NCI-H2029 (cell line): ENCODE results near the gene RGS3.

Experiments
- DNase-seq: peaks from one replicate; lab custom pipeline; 2025; lab: John Stamatoyannopoulos, UW

RGS3 gene

GRCh38 chr9:113572076-113572861, 108.7 kb downstream of the RGS3 start:
- no peak for DNase-seq

DNA sequence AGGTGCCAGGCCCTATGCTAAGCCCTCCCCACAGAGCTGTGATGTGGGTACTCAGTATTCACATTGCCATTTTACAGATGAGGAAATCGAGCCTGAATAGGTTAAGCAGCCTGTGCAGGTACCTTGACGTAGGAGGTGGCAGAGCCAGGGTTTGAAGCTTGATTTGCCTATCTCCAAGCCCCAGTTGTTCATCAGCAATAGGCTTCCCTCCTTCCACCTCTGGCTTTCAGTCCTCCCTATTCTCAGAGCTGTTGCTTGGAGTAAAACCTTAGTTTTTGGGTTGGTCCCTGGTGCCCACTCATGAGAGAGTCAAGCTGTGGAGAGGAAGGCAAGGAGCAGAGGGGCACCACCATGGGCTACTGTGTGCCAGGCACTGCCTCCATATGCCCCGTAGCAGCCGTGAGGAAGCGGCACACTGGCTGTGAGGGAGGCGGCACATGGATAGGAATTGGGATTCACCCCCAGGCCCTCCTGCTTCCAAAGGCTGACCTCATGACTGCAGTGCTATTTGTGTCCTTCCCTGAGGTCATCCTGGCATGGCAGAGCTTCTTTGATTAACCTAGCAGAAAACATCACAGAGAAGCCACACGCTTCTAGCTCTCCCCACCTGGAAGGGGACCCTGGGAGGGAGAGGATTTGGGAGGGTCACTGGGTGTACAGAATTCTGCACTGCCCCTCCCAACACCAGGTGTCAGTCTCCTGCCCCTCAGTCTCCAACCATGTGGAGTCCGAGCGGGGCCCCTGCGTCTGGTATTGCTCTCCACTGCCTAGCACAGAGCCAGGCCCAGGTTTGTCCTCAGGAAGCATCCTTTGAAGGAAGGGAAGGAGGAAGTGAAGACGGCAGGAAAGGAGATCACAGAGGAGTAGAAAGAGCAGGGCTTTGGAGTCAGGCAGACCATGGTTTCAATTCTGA, 109.8 kb downstream of the RGS3 start:
- DNase-seq = no peak

GRCh38 chr9:113573959-113574352, 110.4 kb downstream of the RGS3 start:
- DNase-seq = no peak

- DNase-seq = no peak
Measured at GRCh38 chr9:113574441-113575262, 111.1 kb downstream of the RGS3 start.

- DNase-seq = no peak
Measured at GRCh38 chr9:113577525-113578261, 114.2 kb downstream of the RGS3 start.

GRCh38 chr9:113578279-113578865, 114.8 kb downstream of the RGS3 start:
- DNase-seq = no peak

DNA sequence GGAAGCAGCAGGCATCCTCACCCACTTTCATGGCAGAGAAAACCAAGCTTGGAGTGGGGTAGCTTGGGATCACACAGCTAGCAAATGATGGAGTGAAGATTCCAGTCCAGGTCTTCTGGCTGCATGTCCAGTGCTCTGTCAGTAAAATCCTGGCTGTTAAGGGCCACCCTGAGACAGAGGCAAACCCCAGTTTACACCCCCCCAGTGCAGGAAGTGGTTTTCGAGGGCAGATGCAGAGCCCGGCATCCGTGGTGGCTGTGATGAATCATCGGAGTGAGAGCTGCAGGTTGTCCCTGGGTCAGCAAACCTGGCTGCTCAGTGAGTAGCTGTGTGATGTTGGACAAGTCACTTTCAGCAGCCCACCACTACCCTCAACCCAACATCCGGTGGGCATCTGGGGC, 115.4 kb downstream of the RGS3 start:
- peak; percentile 44 for DNase-seq

DNA sequence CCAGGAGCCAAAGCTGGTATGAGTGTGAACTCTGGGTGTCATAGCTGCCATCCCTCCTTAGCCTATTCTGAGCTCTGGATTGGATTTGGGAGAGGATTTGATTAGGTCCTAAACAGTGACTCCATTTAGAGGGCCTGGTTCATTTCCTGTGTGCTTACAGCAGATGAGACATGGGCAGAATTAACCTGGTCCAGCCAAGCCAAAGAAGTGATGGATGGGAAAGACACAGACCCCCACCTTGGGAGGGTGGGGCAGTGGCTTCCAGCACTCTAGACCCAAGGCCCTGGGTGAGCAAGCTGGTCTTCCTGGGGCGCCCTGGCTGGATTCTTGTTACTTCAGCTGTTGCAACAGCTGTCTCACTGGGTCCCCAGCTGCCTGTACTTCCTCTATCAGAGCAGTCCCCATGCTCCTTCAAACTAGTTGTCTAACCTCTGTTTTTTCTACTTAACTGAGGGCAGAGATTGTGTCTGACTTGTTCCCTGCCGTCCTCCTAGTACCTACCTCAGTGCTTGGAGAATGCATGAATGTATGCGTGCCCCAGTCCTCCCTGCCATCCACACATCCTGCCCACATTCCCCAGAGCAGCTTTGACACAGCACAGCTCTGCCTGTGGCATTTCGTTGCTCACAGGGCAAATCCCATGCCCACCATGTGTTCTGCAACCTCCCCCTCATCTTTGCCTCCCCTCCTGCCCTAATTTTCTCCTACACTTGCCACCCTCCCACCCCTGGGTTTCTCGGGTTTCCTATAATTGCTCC, 115.9 kb downstream of the RGS3 start:
- DNase-seq = no peak

- DNase-seq = peak; percentile 88
Measured at GRCh38 chr9:113580041-113580953, 116.8 kb downstream of the RGS3 start.

GRCh38 chr9:113580954-113581311, 117.4 kb downstream of the RGS3 start:
- DNase-seq = no peak

DNA sequence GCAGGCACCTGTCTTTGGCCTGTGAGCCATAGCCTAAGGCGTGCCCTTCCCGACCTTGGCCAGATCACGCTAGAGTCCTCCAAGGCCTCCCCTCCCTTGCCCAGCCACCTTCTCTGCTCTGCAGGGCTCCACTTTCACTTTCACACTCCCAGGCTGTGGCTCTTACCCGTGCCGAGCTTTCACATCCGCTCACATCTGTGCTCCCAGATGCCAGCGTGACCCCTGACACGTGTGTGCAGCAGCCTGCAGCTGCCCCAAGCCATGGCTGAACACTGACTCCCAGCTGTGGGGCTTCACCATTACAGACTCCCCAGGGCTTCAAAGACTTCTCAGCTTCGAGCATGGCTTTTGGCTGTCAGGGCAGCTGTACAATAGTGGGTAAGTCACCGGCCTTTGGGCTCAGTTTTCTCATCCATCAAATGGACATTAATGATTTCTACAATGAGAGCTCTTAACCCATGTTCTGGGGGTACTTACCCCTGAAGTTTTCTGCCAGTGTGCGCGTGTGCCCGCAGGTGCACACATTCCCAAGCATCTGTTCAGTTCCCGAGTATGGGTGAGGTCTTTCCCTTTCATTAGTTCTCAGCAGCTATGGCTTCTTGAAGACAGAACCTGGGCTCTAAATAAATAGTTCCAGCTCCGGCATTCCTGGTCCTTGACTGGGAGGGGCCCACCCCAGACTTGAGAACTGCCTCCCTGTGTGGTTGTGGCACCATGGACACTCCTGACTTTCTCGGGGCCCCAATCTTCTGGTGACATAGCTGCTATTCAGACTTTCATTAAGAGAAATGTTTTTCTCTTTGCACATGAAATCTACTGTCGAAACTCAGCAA, 118.6 kb downstream of the RGS3 start:
- DNase-seq = peak; percentile 77

GRCh38 chr9:113582698-113583200, 119.2 kb downstream of the RGS3 start:
- no peak for DNase-seq

DNA sequence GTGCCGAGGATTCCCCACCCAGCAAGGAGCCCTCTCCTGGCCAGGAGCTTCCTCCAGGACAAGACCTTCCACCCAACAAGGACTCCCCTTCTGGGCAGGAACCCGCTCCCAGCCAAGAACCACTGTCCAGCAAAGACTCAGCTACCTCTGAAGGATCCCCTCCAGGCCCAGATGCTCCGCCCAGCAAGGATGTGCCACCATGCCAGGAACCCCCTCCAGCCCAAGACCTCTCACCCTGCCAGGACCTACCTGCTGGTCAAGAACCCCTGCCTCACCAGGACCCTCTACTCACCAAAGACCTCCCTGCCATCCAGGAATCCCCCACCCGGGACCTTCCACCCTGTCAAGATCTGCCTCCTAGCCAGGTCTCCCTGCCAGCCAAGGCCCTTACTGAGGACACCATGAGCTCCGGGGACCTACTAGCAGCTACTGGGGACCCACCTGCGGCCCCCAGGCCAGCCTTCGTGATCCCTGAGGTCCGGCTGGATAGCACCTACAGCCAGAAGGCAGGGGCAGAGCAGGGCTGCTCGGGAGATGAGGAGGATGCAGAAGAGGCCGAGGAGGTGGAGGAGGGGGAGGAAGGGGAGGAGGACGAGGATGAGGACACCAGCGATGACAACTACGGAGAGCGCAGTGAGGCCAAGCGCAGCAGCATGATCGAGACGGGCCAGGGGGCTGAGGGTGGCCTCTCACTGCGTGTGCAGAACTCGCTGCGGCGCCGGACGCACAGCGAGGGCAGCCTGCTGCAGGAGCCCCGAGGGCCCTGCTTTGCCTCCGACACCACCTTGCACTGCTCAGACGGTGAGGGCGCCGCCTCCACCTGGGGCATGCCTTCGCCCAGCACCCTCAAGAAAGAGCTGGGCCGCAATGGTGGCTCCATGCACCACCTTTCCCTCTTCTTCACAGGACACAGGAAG, 120.2 kb downstream of the RGS3 start:
- DNase-seq = no peak

- no peak for DNase-seq
Measured at GRCh38 chr9:113584428-113585084, 121.0 kb downstream of the RGS3 start.

DNA sequence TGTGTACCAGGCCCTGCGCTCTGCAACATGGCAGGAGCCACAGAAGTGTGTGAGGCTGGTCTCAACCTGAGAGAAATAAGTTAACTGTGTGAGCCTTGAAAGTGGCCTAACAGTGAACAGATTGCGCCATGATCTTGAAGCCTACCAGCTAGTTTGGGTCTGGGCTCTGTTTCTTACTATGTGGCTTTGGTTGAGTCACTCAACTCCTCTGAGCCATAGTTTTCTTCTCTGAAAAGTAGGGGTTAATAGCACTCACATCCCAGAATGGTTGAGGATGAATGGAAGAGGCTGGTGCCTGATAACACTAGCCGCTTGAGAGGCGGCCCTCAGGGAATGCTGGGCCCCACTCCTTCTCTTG, 121.5 kb downstream of the RGS3 start:
- no peak for DNase-seq

GRCh38 chr9:113585555-113585954, 122.0 kb downstream of the RGS3 start:
- DNase-seq = no peak
